ENCODE data around the gene DZIP3. TPM values are rescaled to one million over a fixed set of nuclear protein-coding genes. Genes with fewer than 3 reads are reported as not detected.
"Not testable (repeated sequence)": the region's sequence is repeated elsewhere in the genome, so short reads cannot be mapped to it uniquely, and the experiment has no call there.

The DZIP3 gene
- total RNA-seq, 1 experiment from 2014 or later = 17.6 TPM

DNA sequence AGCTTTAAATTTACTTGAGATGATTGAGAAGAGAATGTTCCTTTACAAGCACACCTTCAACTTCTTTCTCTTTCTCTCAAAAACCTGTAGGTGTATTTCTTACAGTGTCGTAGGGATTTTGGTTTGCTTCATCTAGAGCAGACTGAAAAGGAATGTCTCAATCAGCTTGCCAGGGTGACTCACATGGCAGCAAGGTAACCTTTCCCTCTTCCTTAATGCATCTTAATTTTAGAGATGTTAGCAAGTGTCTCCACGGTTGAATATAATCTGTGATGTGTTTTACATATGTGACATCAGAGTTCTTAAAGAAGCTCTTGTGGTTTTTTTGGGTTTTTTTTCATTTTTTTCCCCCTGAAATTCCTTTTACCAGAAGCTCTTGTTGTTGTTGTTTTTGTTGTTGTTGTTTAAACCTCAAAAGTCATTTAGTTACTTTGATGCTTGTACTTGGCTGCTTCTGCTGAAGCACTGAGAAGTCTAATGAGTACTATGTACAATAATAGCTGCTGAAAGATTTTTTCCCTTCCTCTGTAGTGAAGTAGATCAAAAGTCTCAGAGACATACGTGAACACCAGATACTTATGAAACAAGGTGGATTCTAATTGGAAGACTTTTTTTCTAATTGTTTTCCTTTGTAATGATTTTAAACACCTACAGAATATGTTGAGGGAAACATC lies 84.6 kb downstream of the DZIP3 start:
- DNase-seq (ENCODE audit: low read depth) = no peak

DNA sequence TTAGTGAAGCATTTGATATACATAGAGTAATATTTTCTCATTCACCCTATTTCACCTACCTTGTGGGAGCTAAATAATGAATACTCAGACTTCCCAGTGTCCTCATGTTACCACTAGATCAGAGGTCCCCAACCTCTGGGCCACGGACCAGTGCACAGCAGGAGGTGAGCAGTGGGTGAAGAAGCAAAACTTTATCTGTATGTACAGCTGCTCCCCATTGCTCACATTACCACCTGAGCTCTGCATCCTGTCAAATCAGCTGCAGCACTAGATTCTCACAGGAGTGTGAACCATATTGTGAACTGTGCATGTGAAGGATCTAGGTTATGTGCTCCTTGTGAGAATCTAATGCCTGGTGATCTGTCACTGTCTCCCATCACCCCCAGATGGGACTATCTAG lies 88.3 kb downstream of the DZIP3 start:
- DNase-seq (ENCODE audit: low read depth) = no peak

DNA sequence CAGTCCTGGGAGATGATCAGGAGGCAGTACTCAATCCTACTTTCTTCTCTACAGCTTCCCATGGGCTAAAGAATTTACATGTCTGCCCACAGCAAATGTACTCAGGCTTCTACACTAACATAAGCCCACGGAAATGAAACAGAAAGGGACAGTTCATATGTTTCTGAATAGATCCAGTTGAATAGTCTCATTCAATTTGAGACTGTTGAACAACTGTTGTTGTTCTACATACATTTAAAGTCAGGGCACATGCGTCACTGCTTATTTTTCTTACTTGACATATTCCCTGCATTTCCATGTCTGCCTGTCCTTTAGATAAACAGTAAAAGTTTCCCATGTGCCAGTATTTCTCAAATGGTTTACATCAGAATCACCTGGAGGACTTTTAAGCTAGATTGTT lies 102.8 kb downstream of the DZIP3 start:
- DNase-seq (ENCODE audit: low read depth) = not testable (repeated sequence)

DNA sequence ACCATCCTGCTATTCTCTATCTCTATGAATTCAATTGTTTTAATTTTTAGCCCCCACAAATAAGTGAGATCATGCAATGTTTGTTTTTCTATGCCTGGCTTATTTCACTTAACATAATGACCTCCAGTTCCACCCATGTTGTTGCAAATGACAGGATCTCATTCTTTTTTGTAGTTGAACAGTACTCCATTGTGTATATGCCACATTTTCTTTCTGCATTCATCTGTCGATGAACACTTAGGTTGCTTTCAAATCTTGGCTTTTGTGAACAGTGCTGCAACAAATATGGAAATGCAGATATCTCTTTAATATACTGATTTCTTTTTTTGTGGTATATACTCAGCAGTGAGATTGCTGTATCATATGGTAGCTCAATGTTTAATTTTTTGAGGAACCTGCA lies 108.9 kb downstream of the DZIP3 start:
- DNase-seq (ENCODE audit: low read depth) = no peak

DNA sequence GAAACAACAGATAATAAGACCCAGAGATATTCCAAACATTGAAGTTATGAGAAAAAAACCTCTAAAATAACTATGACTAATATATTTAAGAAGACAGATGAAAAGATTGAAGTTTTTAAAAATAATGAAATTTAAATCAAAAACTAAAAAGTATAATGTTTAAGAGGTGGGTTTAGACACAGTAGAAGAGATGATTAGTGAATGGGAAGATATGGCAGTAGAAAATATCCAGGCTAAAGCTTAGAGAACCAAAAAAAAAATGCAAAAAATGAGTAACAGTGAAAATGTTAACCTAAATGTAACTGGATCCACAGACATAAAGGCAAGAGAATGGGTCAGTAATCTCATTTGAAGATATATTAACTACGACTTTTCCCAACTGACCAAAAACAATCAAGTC lies 115.5 kb downstream of the DZIP3 start:
- no peak for DNase-seq (ENCODE audit: low read depth)

DNA sequence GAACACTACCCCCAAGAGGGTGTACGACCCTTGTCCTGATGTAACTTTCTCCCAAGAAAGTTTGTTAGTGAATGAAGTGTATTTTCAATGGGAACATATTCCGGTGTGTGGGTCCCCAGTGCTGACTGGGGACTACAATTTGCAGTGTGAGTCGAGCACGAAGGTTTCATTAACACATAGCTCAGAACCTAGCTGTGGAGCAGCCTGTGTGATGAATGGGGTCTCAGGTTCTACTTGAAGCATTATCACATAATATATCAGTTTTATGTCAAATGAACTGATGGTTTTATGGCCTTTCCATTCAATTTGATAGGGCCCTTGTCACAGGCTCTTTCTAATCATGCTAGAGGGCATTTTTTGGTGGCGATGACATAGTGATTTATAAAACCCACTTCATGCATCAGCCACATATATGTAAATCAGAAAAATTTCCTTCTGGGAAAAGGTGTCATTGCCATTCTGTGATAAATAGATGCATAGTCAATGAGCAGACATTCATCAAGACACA lies 123.5 kb downstream of the DZIP3 start:
- DNase-seq (ENCODE audit: low read depth) = no peak

DNA sequence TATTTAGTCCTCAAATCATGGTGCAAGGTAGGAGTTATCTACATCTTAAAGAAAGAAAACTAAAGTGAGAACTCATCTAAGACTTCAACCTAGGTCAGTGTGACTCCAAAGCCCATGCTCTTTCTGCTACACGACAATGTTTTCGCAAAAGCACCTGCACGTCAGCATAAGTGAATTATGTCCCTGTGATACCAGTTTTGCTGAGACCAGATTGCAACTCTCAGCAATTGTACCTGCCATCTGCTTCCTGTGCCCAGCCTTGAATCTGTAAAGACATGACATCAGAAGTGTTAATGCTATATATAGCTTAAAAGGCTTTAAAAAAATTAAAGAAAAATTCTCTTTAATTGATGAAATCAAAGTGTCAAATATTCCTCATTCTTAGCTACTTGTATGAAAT lies 124.3 kb downstream of the DZIP3 start:
- no peak for DNase-seq (ENCODE audit: low read depth)

DNA sequence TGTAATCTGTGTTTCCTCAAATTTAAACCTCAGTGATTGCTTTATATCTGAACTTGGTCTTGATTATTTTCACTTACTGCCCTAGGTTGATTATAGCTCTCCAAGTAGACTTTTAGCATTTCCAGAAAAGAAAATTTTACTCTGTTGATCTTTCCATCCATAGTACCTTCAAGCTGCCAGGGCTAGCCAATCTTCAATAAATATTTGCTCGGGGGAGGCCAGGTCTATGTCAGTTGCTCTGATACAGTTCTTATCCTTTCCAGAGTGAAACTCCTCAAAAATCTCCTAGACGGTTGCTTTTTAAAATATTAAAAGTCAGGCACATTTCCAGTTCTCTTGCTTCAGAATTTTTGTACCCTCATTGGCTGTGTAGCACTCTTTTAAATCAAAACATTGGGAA lies 128.9 kb downstream of the DZIP3 start:
- DNase-seq (ENCODE audit: low read depth) = no peak

DNA sequence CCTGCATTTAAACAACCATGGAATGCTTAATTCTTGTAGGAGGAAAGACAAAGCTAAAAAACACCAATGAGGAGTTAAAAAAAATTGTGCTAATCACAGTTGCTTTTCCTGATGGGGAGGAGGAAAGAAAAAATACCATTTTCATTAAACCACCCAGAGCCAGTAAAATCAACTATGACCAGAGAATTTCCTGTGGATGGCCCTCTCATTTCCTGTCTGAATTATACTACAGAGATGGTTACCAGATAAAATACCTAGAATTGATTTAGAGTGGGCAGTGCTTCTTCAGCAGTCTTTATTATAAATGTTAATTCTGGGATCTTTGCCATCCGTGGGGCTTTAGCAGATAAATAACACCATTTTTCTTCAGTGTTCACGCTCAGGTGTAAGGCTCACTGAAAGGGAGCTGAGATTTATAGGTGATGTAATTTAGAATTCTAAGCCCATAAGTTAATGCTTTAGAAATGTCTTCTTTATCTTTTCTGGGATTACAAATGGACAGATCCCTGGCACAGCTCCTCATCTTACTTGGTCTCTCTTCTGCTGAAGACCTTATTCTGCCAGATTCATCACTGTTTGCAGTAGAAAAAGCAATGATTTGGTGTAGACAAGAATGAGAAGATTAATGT lies 129.8 kb downstream of the DZIP3 start:
- peak; percentile 51 for DNase-seq (ENCODE audit: low read depth)

DNA sequence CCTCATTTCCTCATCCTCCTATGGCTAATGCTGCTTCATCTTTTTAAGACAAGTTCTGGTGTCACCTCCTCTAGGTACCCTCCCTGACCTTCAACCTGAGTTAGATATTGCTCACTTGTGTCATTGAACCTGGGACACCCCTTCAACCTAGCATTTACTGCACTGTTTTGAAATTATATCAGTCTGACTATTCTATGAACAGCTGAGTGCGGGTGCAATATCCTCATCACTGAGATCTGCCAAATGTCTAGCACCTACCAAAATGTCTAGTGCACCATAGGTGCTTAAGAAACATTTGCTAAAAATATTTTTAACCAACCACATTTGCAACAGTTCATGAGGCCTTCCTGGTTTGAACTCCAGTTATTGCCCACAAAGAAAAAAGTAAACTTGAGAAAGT lies 133.2 kb downstream of the DZIP3 start:
- DNase-seq (ENCODE audit: low read depth) = no peak

DNA sequence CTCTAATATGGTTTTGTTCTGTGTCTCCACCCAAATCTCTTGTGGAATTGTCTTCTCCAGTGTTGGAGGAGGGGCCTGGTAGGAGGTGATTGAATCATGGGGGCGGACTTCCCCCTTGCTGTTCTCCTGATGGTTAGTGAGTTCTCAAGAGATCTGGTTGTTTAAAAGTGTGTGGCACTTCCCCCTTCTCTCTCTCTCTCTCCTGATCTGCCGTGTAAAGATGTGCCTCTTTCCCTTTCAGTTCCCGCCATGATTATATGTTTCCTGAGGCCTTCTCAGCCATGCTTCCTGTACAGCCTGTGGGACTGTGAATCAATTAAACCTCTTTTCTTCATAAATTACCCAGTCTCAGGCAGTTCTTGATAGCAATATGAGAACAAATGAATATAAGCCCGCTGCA lies 134.6 kb downstream of the DZIP3 start:
- no peak for DNase-seq (ENCODE audit: low read depth)

DNA sequence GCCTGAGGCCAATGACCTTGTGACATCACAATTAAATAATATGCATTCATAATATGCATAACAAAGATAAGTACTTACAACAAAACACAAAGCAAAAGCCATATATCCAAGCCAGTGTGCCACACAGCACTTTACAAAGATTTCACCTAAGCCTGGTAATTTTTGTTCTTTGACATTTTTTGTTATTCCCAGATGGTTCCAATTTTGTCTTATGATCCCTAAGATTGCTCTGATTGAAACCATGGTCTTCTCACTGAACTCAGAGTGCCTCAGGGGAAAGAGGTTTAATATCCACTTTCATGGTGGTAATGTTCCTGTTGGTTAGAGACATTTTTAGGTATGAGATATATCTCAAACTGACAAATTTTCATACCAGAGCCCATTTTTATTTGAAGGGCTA lies 138.6 kb downstream of the DZIP3 start:
- DNase-seq (ENCODE audit: low read depth) = no peak

DNA sequence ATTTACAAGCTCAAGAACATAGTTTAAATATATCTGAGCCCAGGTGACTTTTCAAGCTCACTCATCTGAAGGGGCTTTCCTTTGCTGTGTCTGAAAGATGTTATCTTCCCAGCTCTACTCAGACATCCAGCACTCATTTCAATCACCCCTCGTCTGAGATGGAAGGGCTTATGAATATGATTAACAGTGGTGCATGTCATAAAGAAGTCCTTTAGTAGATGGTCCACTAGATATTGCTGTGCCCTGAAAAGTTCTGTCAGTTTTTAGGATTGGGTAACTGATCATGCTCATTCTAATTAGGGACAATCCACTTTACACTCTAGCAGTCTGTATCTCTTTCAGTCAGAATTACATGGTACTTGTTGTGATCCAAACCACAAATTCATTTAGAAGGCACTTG lies 139.4 kb downstream of the DZIP3 start:
- DNase-seq (ENCODE audit: low read depth) = no peak

DNA sequence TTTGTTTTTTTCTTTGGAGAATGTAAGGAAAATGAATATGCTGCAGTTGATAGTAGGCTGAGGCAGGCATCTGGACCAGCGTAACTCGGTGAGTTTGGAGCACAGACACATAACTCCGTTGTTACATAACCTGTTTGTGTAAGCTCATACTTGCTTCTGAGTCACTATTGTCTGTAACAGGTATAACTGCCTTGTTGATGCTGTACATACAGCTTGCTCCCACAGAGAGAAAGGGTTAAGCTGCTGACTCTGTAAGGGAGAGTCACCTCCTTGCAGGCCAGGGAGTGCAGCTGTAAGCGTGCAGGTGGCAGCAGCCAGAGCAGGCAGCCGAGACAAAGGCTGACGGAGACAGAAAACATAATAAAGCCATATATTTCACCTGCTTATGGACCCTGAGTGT lies 147.3 kb downstream of the DZIP3 start:
- no peak for DNase-seq (ENCODE audit: low read depth)

DNA sequence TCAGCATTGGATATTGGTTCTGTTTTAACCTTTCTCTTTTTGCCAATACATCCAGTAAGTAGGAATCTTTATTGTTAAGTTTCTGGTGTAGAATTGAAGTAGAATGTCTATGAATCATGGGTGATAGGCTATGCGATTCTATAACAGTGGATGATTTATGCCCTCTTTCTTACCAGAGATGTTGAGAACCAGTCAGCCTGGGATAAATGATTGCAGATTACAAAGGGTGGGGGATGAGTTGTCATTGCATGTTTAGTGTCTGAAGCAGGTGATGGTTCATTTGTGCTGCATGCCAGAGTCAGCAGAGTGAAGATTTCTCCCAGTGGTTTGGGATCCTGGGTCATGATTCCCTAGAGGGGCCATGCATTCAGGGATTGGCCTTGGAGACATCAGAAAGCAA lies 153.4 kb downstream of the DZIP3 start:
- no peak for DNase-seq (ENCODE audit: low read depth)

Small RNA genes lying within 50 kb of the gene (small RNA-seq; reads per million reads assigned to genes)
- gene AC092185.1 (not detected), gene RF00156 (not detected)

Other genes with a start within 250 kb of the DZIP3 start
- 7.3 and 8.2 TPM in 2 replicates for gene MYH15, start 79.1 kb upstream of the DZIP3 start, total RNA-seq (2014; rRNA removed; shearing (Covaris generic))
- gene CIP2A, start 284 bp upstream of the DZIP3 start, total RNA-seq (2014; rRNA removed; shearing (Covaris generic)) = 68.1 and 91.2 TPM in 2 replicates
- not detected in 2 replicates for gene RETNLB, start 167.7 kb downstream of the DZIP3 start, total RNA-seq (2014; rRNA removed; shearing (Covaris generic))
- gene TRAT1, start 233.1 kb downstream of the DZIP3 start, total RNA-seq (2014; rRNA removed; shearing (Covaris generic)) = not detected in 2 replicates

Measured in HT1080 (cell line).